Measurements from ENCODE around the gene PLCB4.

The PLCB4 gene

GRCh38 chr20:9062066-9062465 is 6.8 kb upstream of the PLCB4 start:
- no peak for DNase-seq

GRCh38 chr20:9066191-9066590 is 2.7 kb upstream of the PLCB4 start:
- DNase-seq, result peak; percentile 46

GRCh38 chr20:9068233-9068801 is 570 bp upstream of the PLCB4 start:
- DNase-seq, result peak; percentile 88

GRCh38 chr20:9070304-9070703 is 1.4 kb downstream of the PLCB4 start:
- no peak for DNase-seq

GRCh38 chr20:9071976-9072726 is 3.3 kb downstream of the PLCB4 start:
- DNase-seq, result no peak

GRCh38 chr20:9072861-9073500 is 4.1 kb downstream of the PLCB4 start:
- no peak for DNase-seq

GRCh38 chr20:9075264-9076095 is 6.6 kb downstream of the PLCB4 start:
- DNase-seq, result no peak

- no peak for DNase-seq
Observed at GRCh38 chr20:9076440-9076839, 7.6 kb downstream of the PLCB4 start.

- DNase-seq, result no peak
Observed at GRCh38 chr20:9078826-9079731, 10.2 kb downstream of the PLCB4 start.

- no peak for DNase-seq
Observed at GRCh38 chr20:9081423-9081966, 12.6 kb downstream of the PLCB4 start.

- DNase-seq, result no peak
Observed at GRCh38 chr20:9082741-9083140, 13.9 kb downstream of the PLCB4 start.

- no peak for DNase-seq
Observed at GRCh38 chr20:9087531-9088217, 18.8 kb downstream of the PLCB4 start.

- DNase-seq, result no peak
Observed at GRCh38 chr20:9088556-9088955, 19.7 kb downstream of the PLCB4 start.

GRCh38 chr20:9092113-9092512 is 23.2 kb downstream of the PLCB4 start:
- DNase-seq, result no peak

GRCh38 chr20:9092655-9093054 is 23.8 kb downstream of the PLCB4 start:
- DNase-seq, result no peak

- DNase-seq, result no peak
Observed at GRCh38 chr20:9093218-9093957, 24.5 kb downstream of the PLCB4 start.

- no peak for DNase-seq
Observed at GRCh38 chr20:9099372-9099771, 30.5 kb downstream of the PLCB4 start.

GRCh38 chr20:9100691-9101090 is 31.8 kb downstream of the PLCB4 start:
- no peak for DNase-seq

GRCh38 chr20:9102456-9102855 is 33.6 kb downstream of the PLCB4 start:
- no peak for DNase-seq

- no peak for DNase-seq
Observed at GRCh38 chr20:9103955-9104354, 35.1 kb downstream of the PLCB4 start.

- no peak for DNase-seq
Observed at GRCh38 chr20:9108260-9108659, 39.4 kb downstream of the PLCB4 start.

Measured in eye (tissue), 1 donor.